ENCODE measurements around the gene DPP6. TPM values are rescaled to one million over a fixed set of nuclear protein-coding genes. Genes with fewer than 3 reads are reported as not detected.

The DPP6 gene
- total and polyA plus RNA-seq, 2 experiments from 2014 or later, result not detected

GRCh38 chr7:154781369-154782303 lies 729.4 kb downstream of the DPP6 start:
- no peaks in the 10 kb centered on the region for H3K4me1 ChIP-seq (ENCODE audit: insufficient read depth)
- no peaks in the 10 kb centered on the region for H3F3A ChIP-seq (replicated peaks; ENCODE audit: low read depth)
- DNase-seq (ENCODE audit: low spot score), result no peak
- ATAC-seq, result no peak
- no peaks in the 10 kb centered on the region for H3K27me3 ChIP-seq (ENCODE audit: insufficient read depth)
- TF ChIP-seq CREB1 (CRISPR knock-in tag; IDR thresholded peaks at IDR 0.05; ENCODE audit: low read depth) (no peak), EZH2phosphoT487 (IDR thresholded peaks at IDR 0.05; ENCODE audit: unreplicated experiment) (no peak), POLR2AphosphoS5 (IDR thresholded peaks at IDR 0.05; ENCODE audit: low read depth) (no peak), EZH2 (IDR thresholded peaks at IDR 0.05; ENCODE audit: low read depth, unreplicated experiment) (no peak), ZNF331 (CRISPR knock-in tag; IDR thresholded peaks at IDR 0.05; ENCODE audit: low read depth) (no peak), JUNB (IDR thresholded peaks at IDR 0.05; ENCODE audit: unreplicated experiment) (no peak), STAT1 (IDR thresholded peaks at IDR 0.05; ENCODE audit: unreplicated experiment) (no peak), REST (IDR thresholded peaks at IDR 0.05; ENCODE audit: unreplicated experiment) (no peak), ZNF462 (CRISPR knock-in tag; IDR thresholded peaks at IDR 0.05) (no peak), CTCF (conservative IDR thresholded peaks at IDR 0.05; ENCODE audit: low read depth in 2 of 2) (no peak), NANOG (IDR thresholded peaks at IDR 0.05; ENCODE audit: borderline replicate concordance) (no peak), ZNF114 (CRISPR knock-in tag; IDR thresholded peaks at IDR 0.05) (no peak)
- Mint-ChIP-seq H3K4me1 (peaks cover 8% of the 10 kb centered on the region; the same call in 2 of the 3 replicates), H3K9me3 (peaks cover 12% of the 10 kb centered on the region), H3K27me3 (ENCODE audit: insufficient read depth, low read depth, poor library complexity) (peaks cover 12% of the 10 kb centered on the region), H3K36me3 (ENCODE audit: low read depth) (peaks cover 7% of the 10 kb centered on the region), H3K27ac (no peak overlapping the region), H3K4me3 (no peak overlapping the region)
- H3K79me2 ChIP-seq (replicated peaks; ENCODE audit: insufficient read depth), result no peaks in the 10 kb centered on the region
- H3K4me3 ChIP-seq, result no peak overlapping the region
- H3K4me2 ChIP-seq, result no peak overlapping the region
- H3K9me2 ChIP-seq (ENCODE audit: insufficient read depth), result no peaks in the 10 kb centered on the region
- H4K20me1 ChIP-seq (replicated peaks; ENCODE audit: insufficient read depth), result no peaks in the 10 kb centered on the region
- no peak overlapping the region for H2AFZ ChIP-seq
- H3K27ac ChIP-seq (ENCODE audit: low read depth), result no peak overlapping the region
- 0 out of 2 replicates have a peak, but pooled peaks cover 3% of the 10 kb centered on the region for H3K36me3 ChIP-seq (ENCODE audit: insufficient read depth)
